H1 (cell line): ENCODE data around the gene SEC24B. TPM values are rescaled to one million over a fixed set of nuclear protein-coding genes. Genes with fewer than 3 reads are reported as not detected.

Source experiments
- CTCF ChIA-PET: fragments of 300-600 bp; sonication (Branson Sonifier 250); formaldehyde crosslinking; loops from one replicate; lab custom pipeline; 2021; ENCODE audit not compliant: partially characterized antibody; lab: Charles Lee
- POLR2A ChIA-PET: fragments of 300-600 bp; sonication (Branson Sonifier 250); formaldehyde crosslinking; loops from one replicate; lab custom pipeline; 2021; ENCODE audit warnings: inconsistent platforms; ENCODE audit not compliant: partially characterized antibody; lab: Charles Lee
- DNase-seq, 2 experiments: peaks; one replicate each; pipeline versions ENCODE4 v3.0.0 to v3.0.0-alpha.2; 2010 to 2022; ENCODE audit warnings: low spot score in 2 of 2, low read depth in 1 of 2, mixed read lengths in 1 of 2
- FAIRE-seq: peaks from 2 replicates; lab custom pipeline; 2011; peaks lifted over from hg19 to GRCh38; lab: Jason Lieb, UNC
- H2AFZ ChIP-seq: 2 replicates; pipeline ENCODE4 v1.8.1; 2012; ENCODE audit warnings: low read length, inconsistent platforms
- H2AK5ac ChIP-seq: 2 replicates; pipeline ENCODE4 v1.6.1; 2013; ENCODE audit warnings: low read depth, low read length
- H2BK120ac ChIP-seq: replicated peaks from 2 replicates; pipeline ENCODE3; 2013; ENCODE audit warnings: low read depth, low read length, inconsistent platforms
- H2BK12ac ChIP-seq: 2 replicates; pipeline ENCODE4 v1.6.1; 2013; ENCODE audit warnings: low read depth, low read length
- H2BK15ac ChIP-seq: 2 replicates; pipeline ENCODE4 v1.6.1; 2013; ENCODE audit warnings: low read length
- H2BK20ac ChIP-seq: 2 replicates; pipeline ENCODE4 v1.6.1; 2013; ENCODE audit warnings: low read length
- H2BK5ac ChIP-seq: 2 replicates; pipeline ENCODE4 v1.6.1; 2013; ENCODE audit warnings: low read depth, low read length
- H3K14ac ChIP-seq: 2 replicates; pipeline ENCODE4 v1.6.1; 2013; ENCODE audit warnings: inconsistent platforms; ENCODE audit not compliant: insufficient read length
- H3K18ac ChIP-seq: 2 replicates; pipeline ENCODE4 v1.6.1; 2013; ENCODE audit warnings: low read length; ENCODE audit errors: extremely low read depth
- H3K23ac ChIP-seq: 2 replicates; pipeline ENCODE4 v1.6.1; 2013; ENCODE audit warnings: inconsistent platforms; ENCODE audit not compliant: insufficient read length
- H3K23me2 ChIP-seq: 2 replicates; pipeline ENCODE4 v1.6.1; 2013; ENCODE audit warnings: low read depth, low read length
- H3K27ac ChIP-seq: 2 replicates; pipeline ENCODE4 v1.6.1; 2011; ENCODE audit warnings: low read depth, low read length, inconsistent platforms
- H3K27me3 ChIP-seq, 4 experiments: replicated peaks in 1 of 4; 1 replicate in 1 of 4; 2 replicates in 3 of 4; pipeline versions ENCODE4 v1.6.1 to v1.8.1; 2011 to 2013; ENCODE audit warnings: low read length in 3 of 4, mild to moderate bottlenecking in 3 of 4, inconsistent platforms in 2 of 4, mixed read lengths in 2 of 4, moderate library complexity in 1 of 4; ENCODE audit not compliant: control insufficient read depth in 3 of 4, insufficient read depth in 3 of 4; ENCODE audit errors: extremely low read depth in 1 of 4
- H3K36me3 ChIP-seq, 4 experiments: 2 replicates each; pipeline versions ENCODE4 v1.6.1 to v1.8.1; 2011 to 2013; ENCODE audit warnings: mild to moderate bottlenecking in 4 of 4, low read length in 3 of 4, moderate library complexity in 2 of 4, control low read depth in 1 of 4, inconsistent platforms in 1 of 4; ENCODE audit not compliant: insufficient read depth in 4 of 4, control insufficient read depth in 2 of 4
- H3K4ac ChIP-seq: replicated peaks from 2 replicates; pipeline ENCODE3; 2013; ENCODE audit warnings: low read length, low read depth, mixed read lengths, inconsistent platforms; ENCODE audit not compliant: insufficient read length
- H3K4me1 ChIP-seq, 4 experiments: replicated peaks in 1 of 4; 1 replicate in 1 of 4; 2 replicates in 3 of 4; pipeline versions ENCODE4 v1.6.1 to v1.8.1; 2011 to 2013; ENCODE audit warnings: low read length in 3 of 4, inconsistent platforms in 2 of 4, mixed read lengths in 1 of 4; ENCODE audit not compliant: insufficient read depth in 4 of 4, control insufficient read depth in 3 of 4
- H3K4me2 ChIP-seq, 2 experiments: 2 replicates each; pipeline versions ENCODE4 v1.6.1 to v1.8.1; 2011 to 2013; ENCODE audit warnings: low read depth in 2 of 2, low read length in 2 of 2, control low read depth in 1 of 2, inconsistent platforms in 1 of 2, mild to moderate bottlenecking in 1 of 2; ENCODE audit not compliant: insufficient read depth in 1 of 2
- H3K4me3 ChIP-seq, 4 experiments: fragments of 200-600, 300-600 bp in 1 of 4; sonication (generic), shearing (Covaris generic), sonication (Bioruptor Twin) in 1 of 4; 2 replicates each; pipeline versions ENCODE4 v1.5.1 to v1.8.1; 2011 to 2016; ENCODE audit warnings: low read length in 4 of 4, low read depth in 3 of 4, control low read depth in 2 of 4, inconsistent platforms in 2 of 4, mild to moderate bottlenecking in 2 of 4, mixed read lengths in 1 of 4, moderate library complexity in 1 of 4; ENCODE audit not compliant: insufficient read depth in 2 of 4; ENCODE audit errors: extremely low read depth in 1 of 4
- H3K56ac ChIP-seq: replicated peaks from 2 replicates; pipeline ENCODE3; 2013; ENCODE audit warnings: low read depth, mild to moderate bottlenecking, mixed read lengths, low read length, inconsistent platforms; ENCODE audit not compliant: insufficient read length
- H3K79me1 ChIP-seq: 2 replicates; pipeline ENCODE4 v1.6.1; 2013; ENCODE audit warnings: low read depth, low read length, control low read depth
- H3K79me2 ChIP-seq, 2 experiments: 2 replicates each; pipeline versions ENCODE4 v1.6.1 to v1.8.1; 2012 to 2013; ENCODE audit warnings: low read length in 2 of 2, mild to moderate bottlenecking in 2 of 2, inconsistent platforms in 1 of 2; ENCODE audit not compliant: insufficient read depth in 2 of 2, control insufficient read depth in 1 of 2
- H3K9ac ChIP-seq, 4 experiments: replicated peaks in 1 of 4; 1 replicate in 1 of 4; 2 replicates in 3 of 4; pipeline versions ENCODE4 v1.6.1 to v1.8.1; 2011 to 2013; ENCODE audit warnings: low read depth in 3 of 4, low read length in 3 of 4, control low read depth in 2 of 4, mild to moderate bottlenecking in 2 of 4, moderate library complexity in 2 of 4, inconsistent platforms in 1 of 4; ENCODE audit errors: extremely low read depth in 1 of 4
- H3K9me3 ChIP-seq, 2 experiments: 2 replicates each; pipeline versions ENCODE4 v1.6.1 to v1.8.1; 2012 to 2013; ENCODE audit warnings: mild to moderate bottlenecking in 2 of 2, moderate library complexity in 2 of 2, control low read depth in 1 of 2, inconsistent platforms in 1 of 2, low read depth in 1 of 2, low read length in 1 of 2, mixed read lengths in 1 of 2; ENCODE audit not compliant: insufficient read depth in 2 of 2
- H4K20me1 ChIP-seq, 2 experiments: replicated peaks in 1 of 2; 2 replicates each; pipeline versions ENCODE3 to v1.8.1; 2011 to 2013; ENCODE audit warnings: inconsistent platforms in 2 of 2, low read length in 2 of 2, mild to moderate bottlenecking in 1 of 2; ENCODE audit not compliant: insufficient read depth in 2 of 2, control insufficient read depth in 1 of 2
- H4K5ac ChIP-seq: 2 replicates; pipeline ENCODE4 v1.6.1; 2013; ENCODE audit warnings: low read length, low read depth, mixed read lengths, inconsistent platforms; ENCODE audit not compliant: insufficient read length
- H4K8ac ChIP-seq: 2 replicates; pipeline ENCODE4 v1.8.0; 2013; ENCODE audit warnings: mild to moderate bottlenecking, moderate library complexity, low read length, inconsistent platforms; ENCODE audit not compliant: insufficient read depth; ENCODE audit errors: extremely low read depth
- H4K91ac ChIP-seq: replicated peaks from 2 replicates; pipeline ENCODE3; 2013; ENCODE audit warnings: low read length, mixed read lengths, inconsistent platforms; ENCODE audit not compliant: insufficient read length
- BRCA1 ChIP-seq: IDR thresholded peaks from 2 replicates; pipeline ENCODE4 v1.6.1; 2012; ENCODE audit warnings: low read depth, low read length, improper control_type of control experiment
- CBX8 ChIP-seq: fragments of 300-800, 300-1000 bp; sonication (generic); IDR thresholded peaks from 2 replicates; pipeline ENCODE4 v1.7.1; 2016; ENCODE audit warnings: low read depth, low read length, borderline replicate concordance
- CEBPB ChIP-seq: IDR thresholded peaks from 2 replicates; pipeline ENCODE4 v1.6.1; 2012; ENCODE audit warnings: low read depth, low read length
- PHF8 ChIP-seq: fragments of 200-600 bp; sonication (generic); conservative IDR thresholded peaks from 2 replicates; pipeline ENCODE4 v1.7.1; 2012; ENCODE audit warnings: low read depth, mild to moderate bottlenecking, inconsistent platforms, low read length, moderate library complexity
- RXRA ChIP-seq: IDR thresholded peaks from 2 replicates; pipeline ENCODE4 v1.6.1; 2011; ENCODE audit warnings: low read depth, mild to moderate bottlenecking, low read length, moderate library complexity; ENCODE audit not compliant: insufficient read depth
- SP4 ChIP-seq: IDR thresholded peaks from 2 replicates; pipeline ENCODE4 v1.6.1; 2012; ENCODE audit warnings: low read length, inconsistent platforms
- SRF ChIP-seq: IDR thresholded peaks from 2 replicates; pipeline ENCODE4 v1.6.1; 2011; ENCODE audit warnings: mild to moderate bottlenecking, low read depth, low read length, moderate library complexity
- TAF7 ChIP-seq: optimal IDR thresholded peaks from 2 replicates; pipeline ENCODE3; 2011; ENCODE audit warnings: low read depth, mild to moderate bottlenecking, inconsistent platforms, low read length, moderate library complexity, borderline replicate concordance
- TCF12 ChIP-seq: IDR thresholded peaks from 2 replicates; pipeline ENCODE4 v1.6.1; 2011; ENCODE audit warnings: low read depth, mild to moderate bottlenecking, low read length
- ZNF274 ChIP-seq: IDR thresholded peaks from 2 replicates; pipeline ENCODE4 v1.7.0; 2012; ENCODE audit warnings: low read length, borderline replicate concordance; ENCODE audit errors: extremely low read depth
- WGBS, 2 experiments: shearing (Covaris generic) in 1 of 2; methylation state at CpG; one replicate each; pipeline versions ENCODE4 v1.1.6 to v1.1.7; 2013 to 2015; ENCODE audit warnings: low lambda C conversion rate in 2 of 2, mixed read lengths in 2 of 2, inconsistent platforms in 1 of 2, low coverage in 1 of 2, missing lambda C conversion rate in 1 of 2; ENCODE audit not compliant: insufficient replicate concordance in 2 of 2, insufficient coverage in 1 of 2, insufficient read length in 1 of 2; ENCODE audit errors: extremely low coverage in 1 of 2, missing lambda C conversion rate in 1 of 2; 5-methylcytosine and 5-hydroxymethylcytosine counted together
- polyA plus RNA-seq, 7 experiments: library from polyadenylated mRNA; depleted of rRNA in 3 of 7; stranded (reverse) in 5 of 7; unstranded in 2 of 7; fragments of >200 nt in 5 of 7; fragments of 200-250 nt in 2 of 7; gene quantifications; 1 replicate in 5 of 7; 2 replicates in 1 of 7; 4 replicates in 1 of 7; pipeline versions ENCODE4 v1.2.1 to v1.2.3, GENCODE V29; 2011 to 2013; ENCODE audit warnings: missing spikeins in 2 of 7, mixed read lengths in 2 of 7
- total RNA-seq: library from RNA; stranded (reverse); fragmentation: NEBNext Ultra II Directional; extraction: Animal tissue kit (Norgen Biotek cat#: 25700); gene quantifications from 2 replicates; pipeline ENCODE4 v1.2.1, GENCODE V29; 2021

Gene SEC24B
- total and polyA plus RNA-seq, 2 of the 8 experiments (the other 6 are each of a cell fraction or from before 2014, with no cell fraction given): 25.6 to 30.9 TPM

- no peak overlapping the region for H3K56ac ChIP-seq
- no peak overlapping the region for H2BK12ac ChIP-seq
- H2AK5ac ChIP-seq: no peak overlapping the region
- no peak overlapping the region for H3K27ac ChIP-seq
- POLR2A ChIA-PET: interaction anchor here (0.6 to 1.8 kb wide), 6 partner anchors 8 to 724 kb away, joined by 3 to 6 read pairs (median 4); partner anchors contain the start of genes CASP6 and SEC24B
- no peak overlapping the region for H3K14ac ChIP-seq
- H2AFZ ChIP-seq: no peak overlapping the region
- H3K9ac ChIP-seq: no peak overlapping the region
- no peaks in the 10 kb centered on the region for H3K79me1 ChIP-seq
- no peaks in the 10 kb centered on the region for H3K27me3 ChIP-seq
- H3K79me2 ChIP-seq: no peaks in the 10 kb centered on the region
- H3K4me1 ChIP-seq: peaks cover 1 to 13% (median 10%) of the 10 kb centered on the region in 4 experiments; a peak in 6 of 7 replicates
- CTCF ChIA-PET: interaction anchor here (0.5 to 3.1 kb wide), 8 partner anchors 9 to 1160 kb away, joined by 3 to 19 read pairs (median 3); no protein-coding TSS in a partner anchor
- FAIRE-seq (peak; percentile 7), DNase-seq (no peak)
- no peaks in the 10 kb centered on the region for H3K36me3 ChIP-seq
- no peak for TF ChIP-seq SRF
- TF ChIP-seq CEBPB: peak; percentile 86
- no peak for TF ChIP-seq RXRA
- TF ChIP-seq CBX8: no peak
- no peak for TF ChIP-seq TAF7
- TF ChIP-seq BRCA1: no peak
- TF ChIP-seq ZNF274: no peak
- no peak for TF ChIP-seq SP4
- TF ChIP-seq PHF8: no peak
- peak; percentile 81; the same call in 1 of the 2 replicates for TF ChIP-seq TCF12
- H3K4me2 ChIP-seq: peak overlapping the region in 1 of 2 experiments; percentile 30; a peak in 2 of 4 replicates
- no peaks in the 10 kb centered on the region for H3K9me3 ChIP-seq
- peak overlapping the region; percentile 40 for H4K5ac ChIP-seq
- peak overlapping the region; percentile 87 for H2BK120ac ChIP-seq
- H2BK15ac ChIP-seq: no peak overlapping the region
- WGBS, 2 experiments: 72% methylated on average over 2 of the region's 2 CpGs; no CpG with 5 or more reads in 1 of the 2 experiments
- H2BK5ac ChIP-seq: peak overlapping the region; percentile 36; the same call in 1 of the 2 replicates
- H4K91ac ChIP-seq: no peak overlapping the region
- no peak overlapping the region for H3K23ac ChIP-seq
- no peak overlapping the region for H3K4ac ChIP-seq
- H3K23me2 ChIP-seq: no peaks in the 10 kb centered on the region
- H3K18ac ChIP-seq: 0 out of 2 replicates have a peak overlapping the region, but pooled peaks have one; percentile 19
- no peak overlapping the region for H3K4me3 ChIP-seq
- 0 out of 2 replicates have a peak overlapping the region, but pooled peaks have one; percentile 74 for H2BK20ac ChIP-seq
- H4K8ac ChIP-seq: no peak overlapping the region
- no peaks in the 10 kb centered on the region for H4K20me1 ChIP-seq
Measured at GRCh38 chr4:109419679-109420078, 13.9 kb upstream of the SEC24B start.
